A673 (cell line): ENCODE data around the gene RDX. TPM values are rescaled to one million over a fixed set of nuclear protein-coding genes. Genes with fewer than 3 reads are reported as not detected.

ENCODE experiments used
- BruUV-seq: library from RNA; stranded (reverse); fragments of 400-500 nt; replicated peaks from 2 replicates; lab custom pipeline; 2021; lab: Mats Ljungman, UMichigan
- CTCF ChIA-PET: fragments of 300-600 bp; sonication (Branson Sonifier 250); formaldehyde crosslinking; loops from one replicate; lab custom pipeline; 2022; ENCODE audit warnings: antibody characterized with exemption; lab: Charles Lee
- POLR2A ChIA-PET: fragments of 300-600 bp; sonication (Branson Sonifier 250); formaldehyde crosslinking; loops from one replicate; lab custom pipeline; 2022; ENCODE audit warnings: antibody characterized with exemption; ENCODE audit not compliant: low non-redundant PET; lab: Charles Lee
- DNase-seq: peaks from one replicate; pipeline ENCODE4 v3.0.0-alpha.2; 2015; ENCODE audit warnings: low spot score
- H3K27ac ChIP-seq: fragments of 200-600 bp; sonication (generic); 2 replicates; pipeline ENCODE4 v1.5.1; 2016; ENCODE audit warnings: mixed run types, low read depth, mild to moderate bottlenecking, mixed read lengths, antibody characterized with exemption, low read length; ENCODE audit not compliant: poor library complexity, severe bottlenecking
- H3K27me3 ChIP-seq: fragments of 200-600 bp; sonication (generic); replicated peaks from 2 replicates; pipeline ENCODE4 v1.6.1; 2017; ENCODE audit warnings: mixed run types, low read depth, mild to moderate bottlenecking, mixed read lengths, antibody characterized with exemption, low read length; ENCODE audit not compliant: insufficient read depth, poor library complexity
- H3K36me3 ChIP-seq: fragments of 200-600 bp; sonication (generic); 2 replicates; pipeline ENCODE4 v1.6.1; 2016; ENCODE audit warnings: mixed run types, mild to moderate bottlenecking, mixed read lengths, antibody characterized with exemption, low read length; ENCODE audit not compliant: insufficient read depth, poor library complexity, severe bottlenecking
- H3K4me1 ChIP-seq: fragments of 200-600 bp; sonication (generic); 2 replicates; pipeline ENCODE4 v1.6.1; 2017; ENCODE audit warnings: mixed run types, mild to moderate bottlenecking, mixed read lengths, antibody characterized with exemption, low read length; ENCODE audit not compliant: insufficient read depth, poor library complexity, severe bottlenecking
- H3K4me3 ChIP-seq: fragments of 200-600 bp; sonication (generic); 2 replicates; pipeline ENCODE4 v1.5.1; 2016; ENCODE audit warnings: low read depth, mixed run types, mild to moderate bottlenecking, mixed read lengths, low read length; ENCODE audit not compliant: poor library complexity, severe bottlenecking
- H3K9me3 ChIP-seq: fragments of 200-600 bp; sonication (generic); 2 replicates; pipeline ENCODE4 v1.6.1; 2016; ENCODE audit warnings: mixed run types, low read depth, mild to moderate bottlenecking, mixed read lengths, antibody characterized with exemption, low read length; ENCODE audit not compliant: poor library complexity, severe bottlenecking
- CTCF ChIP-seq: fragments of 300-800, 200-600 bp; sonication (generic); conservative IDR thresholded peaks from 2 replicates; pipeline ENCODE4 v1.5.1; 2017; ENCODE audit warnings: low read depth, mild to moderate bottlenecking, antibody characterized with exemption, low read length, moderate library complexity, mixed read lengths
- EZH2 ChIP-seq: fragments of 200-600 bp; sonication (generic); IDR thresholded peaks from 2 replicates; pipeline ENCODE4 v1.6.1; 2017; ENCODE audit warnings: borderline replicate concordance, low read depth, mild to moderate bottlenecking, mixed read lengths, antibody characterized with exemption, low read length; ENCODE audit not compliant: poor library complexity, severe bottlenecking
- intact Hi-C: fragments of 100-400 bp; cut with micrococcal nuclease; formaldehyde crosslinking; loops from one replicate; pipeline ENCODE4 v1.10.0; 2022; ENCODE audit not compliant: unreplicated experiment
- total RNA-seq: library from RNA; stranded (reverse); gene quantifications from 2 replicates; pipeline ENCODE4 v1.2.3, GENCODE V29; 2021

The RDX gene
- total RNA-seq, 1 experiment from 2014 or later = 395 TPM

- DNase-seq = no peak
- Histone ChIP-seq H3K27ac (no peak overlapping the region), H3K9me3 (no peaks in the 10 kb centered on the region), H3K4me3 (no peak overlapping the region), H3K27me3 (no peaks in the 10 kb centered on the region), H3K4me1 (peaks cover 3% of the 10 kb centered on the region), H3K36me3 (no peaks in the 10 kb centered on the region)
- BruUV-seq = no TSS peak
- ChIA-PET CTCF (no interaction called here), POLR2A (interaction anchor here (0.7 kb wide), 1 partner anchor 8 kb away, joined by 4 read pairs; no protein-coding TSS in a partner anchor)
- intact Hi-C loops = no loop called here
- TF ChIP-seq EZH2 (no peak), CTCF (no peak)
Measured at GRCh38 chr11:110339456-110340250, 43.2 kb upstream of the RDX start.

- no peak for TF ChIP-seq CTCF
- TF ChIP-seq EZH2 = no peak
- Histone ChIP-seq H3K27me3 (no peaks in the 10 kb centered on the region), H3K36me3 (no peaks in the 10 kb centered on the region), H3K27ac (no peak overlapping the region), H3K9me3 (no peaks in the 10 kb centered on the region), H3K4me3 (no peak overlapping the region), H3K4me1 (peaks cover 3% of the 10 kb centered on the region)
- ChIA-PET POLR2A (interaction anchor here (0.5 kb wide), 1 partner anchor 561 kb away, joined by 3 read pairs; no protein-coding TSS in a partner anchor), CTCF (no interaction called here)
- no TSS peak for BruUV-seq
- no peak for DNase-seq
- intact Hi-C loops = no loop called here
Measured at GRCh38 chr11:110338684-110339083, 42.3 kb upstream of the RDX start.

- Histone ChIP-seq H3K4me1 (peaks cover 3% of the 10 kb centered on the region), H3K9me3 (no peaks in the 10 kb centered on the region), H3K36me3 (no peaks in the 10 kb centered on the region), H3K4me3 (no peak overlapping the region), H3K27me3 (no peaks in the 10 kb centered on the region), H3K27ac (no peak overlapping the region)
- POLR2A ChIA-PET = no interaction called here
- intact Hi-C loops = no loop called here
- no TSS peak for BruUV-seq
- DNase-seq = no peak
- CTCF ChIA-PET = no interaction called here
- TF ChIP-seq CTCF (no peak), EZH2 (no peak)
Measured at GRCh38 chr11:110337570-110338193, 41.3 kb upstream of the RDX start.
